ENCODE measurements around the gene CIART.
"Not testable (repeated sequence)": the region's sequence is repeated elsewhere in the genome, so short reads cannot be mapped to it uniquely, and the experiment has no call there.

The CIART gene

GRCh38 chr1:150288822-150289221 is 6.5 kb downstream of the CIART start:
- Histone ChIP-seq H3K27ac (no peak overlapping the region), H3K4me3 (no peak overlapping the region)
- TF ChIP-seq CTCF (IDR thresholded peaks at IDR 0.05), result no peak
- no peak for DNase-seq (ENCODE audit: low spot score)

DNA sequence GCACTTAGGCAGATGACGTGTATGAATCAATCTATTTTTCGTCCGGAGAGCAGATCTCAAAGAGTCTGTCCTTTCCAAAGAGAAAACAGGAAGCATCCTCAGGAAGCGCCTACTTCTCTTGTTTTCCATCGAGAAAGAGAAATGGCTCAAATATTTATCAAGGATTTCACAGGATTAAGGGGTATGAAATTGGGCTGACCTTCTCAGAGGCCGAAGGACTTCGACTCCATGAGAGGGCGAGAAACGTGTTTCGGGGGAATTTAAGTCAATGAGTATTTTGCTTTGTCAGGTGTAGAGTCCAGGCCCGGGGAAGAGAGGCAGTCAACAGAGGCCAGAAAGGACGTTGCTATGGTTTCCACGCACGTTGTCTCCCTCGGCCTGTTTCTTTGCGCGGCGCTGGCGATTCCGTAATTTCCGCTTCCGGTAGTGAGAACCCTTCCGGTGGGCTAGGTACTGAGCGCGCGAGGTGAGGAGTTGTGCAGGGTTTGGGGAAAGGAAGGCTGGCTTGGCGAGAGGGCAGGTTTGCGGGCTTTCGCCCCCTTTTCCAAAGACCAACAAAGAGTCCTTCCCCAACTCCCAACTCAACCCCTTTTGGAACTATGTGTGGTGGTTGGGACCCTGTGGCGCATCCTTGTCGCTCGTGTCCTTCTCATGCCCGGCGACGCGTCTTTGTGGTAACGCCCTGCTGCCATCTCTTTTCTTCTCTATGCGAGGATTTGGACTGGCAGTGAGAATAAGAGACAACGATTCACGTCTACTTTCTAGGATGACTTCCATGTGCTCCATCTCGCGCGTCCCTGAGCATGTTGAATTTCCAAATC is 11.3 kb downstream of the CIART start, which contains the start of gene MRPS21:
MRPS21 (plus strand) TSS at position 429 of the 821 bp plus-strand sequence. CDS start 506 bp downstream, outside the sequence.
- peak; percentile 95 for DNase-seq (ENCODE audit: low spot score)
- H3K27ac ChIP-seq, result peak within 1 kb of the TSS; percentile 77 to 87
- no peak for TF ChIP-seq CTCF (IDR thresholded peaks at IDR 0.05)
- H3K4me3 ChIP-seq, result peak within 1 kb of the TSS; percentile 86

DNA sequence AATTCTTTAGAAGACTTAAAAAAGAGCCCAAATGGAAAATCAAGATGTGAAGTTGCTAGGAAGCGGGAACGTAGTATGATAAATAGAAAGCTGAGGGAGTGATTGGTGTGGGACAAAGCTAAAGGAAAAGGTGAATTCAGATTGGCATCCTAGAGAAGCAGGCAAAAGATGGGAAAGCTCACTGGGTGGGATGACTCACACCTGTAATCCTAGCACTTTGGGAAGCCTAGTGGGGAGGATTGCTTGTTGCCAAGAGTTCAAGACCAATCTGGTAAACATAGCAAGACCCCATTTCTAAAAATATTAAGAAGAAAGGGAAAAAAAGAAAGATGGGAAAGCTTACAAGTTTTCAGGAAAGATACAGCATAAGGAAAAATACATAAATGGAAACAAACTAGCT is 13.1 kb downstream of the CIART start:
- Histone ChIP-seq H3K27ac (no peak overlapping the region), H3K4me3 (no peak overlapping the region)
- no peak for TF ChIP-seq CTCF (IDR thresholded peaks at IDR 0.05)

GRCh38 chr1:150299716-150300115 is 17.4 kb downstream of the CIART start:
- Histone ChIP-seq H3K27ac (no peak overlapping the region), H3K4me3 (no peak overlapping the region)
- no peak for TF ChIP-seq CTCF (IDR thresholded peaks at IDR 0.05)
- DNase-seq (ENCODE audit: low spot score), result no peak

More for the DNA sequence above, 13.1 kb downstream of the CIART start:
- no peak for DNase-seq (ENCODE audit: low spot score)

DNA sequence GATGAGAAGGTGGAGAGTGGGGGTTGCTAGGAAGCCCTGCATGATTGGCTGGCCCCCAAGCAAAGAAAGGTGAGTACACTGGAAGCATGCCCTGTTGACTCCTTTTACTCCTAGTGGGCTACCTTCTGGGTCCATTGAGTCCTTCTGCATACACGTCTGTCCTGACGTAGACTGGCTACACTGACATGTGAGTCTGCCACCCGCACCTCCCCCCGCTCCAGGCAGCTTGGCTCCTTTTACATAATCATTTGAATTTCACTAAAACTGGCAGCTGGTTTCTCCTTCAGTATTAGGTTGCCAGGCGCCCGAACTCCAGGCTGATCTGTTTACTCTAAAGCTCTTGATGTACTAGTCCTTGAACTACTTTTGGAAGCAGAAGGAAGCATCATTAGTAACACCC is 20.0 kb downstream of the CIART start:
- no peak overlapping the region for H3K4me3 ChIP-seq
- TF ChIP-seq CTCF (IDR thresholded peaks at IDR 0.05), result no peak
- no peak for DNase-seq (ENCODE audit: low spot score)
- H3K27ac ChIP-seq, result no peak overlapping the region

- Histone ChIP-seq H3K27ac (no peak overlapping the region), H3K4me3 (no peak overlapping the region)
- no peak for TF ChIP-seq CTCF (IDR thresholded peaks at IDR 0.05)
- no peak for DNase-seq (ENCODE audit: low spot score)
Measured at GRCh38 chr1:150302902-150303301, 20.5 kb downstream of the CIART start.

DNA sequence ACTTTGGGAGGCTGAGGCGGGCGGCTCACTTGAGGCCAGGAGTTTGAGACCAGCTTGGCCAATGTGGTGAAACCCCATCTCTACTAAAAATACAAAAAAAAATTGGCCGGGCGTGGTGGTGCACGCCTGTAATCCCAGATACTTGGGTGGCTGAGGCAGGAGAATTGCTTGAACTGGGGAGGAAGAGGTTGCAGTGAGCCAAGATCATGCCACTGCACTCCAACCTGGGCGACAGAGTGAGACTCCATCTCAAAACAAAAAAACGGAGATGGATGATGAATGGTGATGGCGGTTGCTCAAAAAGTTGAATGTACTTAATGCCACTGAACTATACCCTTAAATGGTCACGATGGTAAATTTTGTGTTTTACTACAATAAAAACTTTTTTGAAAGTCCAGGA is 26.2 kb downstream of the CIART start:
- not testable (repeated sequence) for H3K27ac ChIP-seq; DNase-seq (ENCODE audit: low spot score); H3K4me3 ChIP-seq

Data from coronary artery (tissue), 2 donors.